Colonic mucosa (tissue), 4 donors: ENCODE data around the gene GLE1. TPM values are rescaled to one million over a fixed set of nuclear protein-coding genes. Genes with fewer than 3 reads are reported as not detected.

Experiments used
- DNase-seq: peaks from one replicate; pipeline ENCODE4 v3.0.0-alpha.2; 2020
- H3K27ac ChIP-seq: fragments of 200-600 bp; one replicate; pipeline ENCODE4 v1.8.0; 2021
- H3K27me3 ChIP-seq: fragments of 200-600 bp; one replicate; pipeline ENCODE4 v1.8.0; 2021
- H3K36me3 ChIP-seq: fragments of 200-600 bp; one replicate; pipeline ENCODE4 v1.8.0; 2021
- H3K4me1 ChIP-seq: fragments of 200-600 bp; one replicate; pipeline ENCODE4 v1.8.0; 2021; ENCODE audit warnings: mild to moderate bottlenecking
- H3K4me3 ChIP-seq: fragments of 200-600 bp; one replicate; pipeline ENCODE4 v1.8.0; 2021
- H3K9ac ChIP-seq, 2 donors: one replicate each; pipeline ENCODE4 v1.7.0; 2013; ENCODE audit warnings: control low read depth in 2 of 2, low read depth in 2 of 2, low read length in 2 of 2
- H3K9me3 ChIP-seq: fragments of 200-600 bp; one replicate; pipeline ENCODE4 v1.8.0; 2021
- CTCF ChIP-seq: fragments of 200-600 bp; IDR thresholded peaks from one replicate; pipeline ENCODE4 v1.8.0; 2022; ENCODE audit warnings: antibody characterized with exemption, mild to moderate bottlenecking
- intact Hi-C: fragments of 100-400 bp; cut with DNase I; formaldehyde crosslinking; loops from one replicate; pipeline ENCODE4 v1.14.1; 2022
- total RNA-seq, 2 donors: library from RNA; stranded (reverse); fragmentation: NEBNext Ultra II Directional in 1 of 2; extraction: Animal tissue kit (Norgen Biotek cat#: 25700) in 1 of 2; gene quantifications; one replicate each; pipeline ENCODE4 v1.2.1, GENCODE V29; 2021
- donor health status: healthy.
- donor health status: DM: no; HTN: no; CAD: no.
- donor health status: DM: no; HTN: no; CAD: no.

GLE1 gene
- total RNA-seq, 2 donors from 2014 or later = 30.7 to 44.5 TPM

GRCh38 chr9:128548876-128549275 is 44.4 kb downstream of the GLE1 start:
- H3K27me3 ChIP-seq = no peaks in the 10 kb centered on the region
- H3K4me1 ChIP-seq = no peaks in the 10 kb centered on the region
- H3K36me3 ChIP-seq = no peaks in the 10 kb centered on the region
- no peak for TF ChIP-seq CTCF
- no peak for DNase-seq
- no peak overlapping the region for H3K27ac ChIP-seq
- intact Hi-C loops = no loop called here
- H3K4me3 ChIP-seq = no peak overlapping the region
- no peaks in the 10 kb centered on the region for H3K9me3 ChIP-seq
- H3K9ac ChIP-seq = no peak overlapping the region

GRCh38 chr9:128550226-128550625 is 45.7 kb downstream of the GLE1 start:
- peak overlapping the region; percentile 84 for H3K27ac ChIP-seq
- intact Hi-C loops = no loop called here

GRCh38 chr9:128550770-128551656 is 46.5 kb downstream of the GLE1 start:
- Histone ChIP-seq H3K9ac (peak overlapping the region; percentile 16 to 30), H3K9me3 (no peaks in the 10 kb centered on the region), H3K36me3 (no peaks in the 10 kb centered on the region), H3K27ac (peak overlapping the region; percentile 84), H3K27me3 (no peaks in the 10 kb centered on the region), H3K4me1 (peaks cover 8% of the 10 kb centered on the region), H3K4me3 (no peak overlapping the region)
- no peak for TF ChIP-seq CTCF
- intact Hi-C loops = no loop called here
- DNase-seq = no peak

More at GRCh38 chr9:128550226-128550625, 45.7 kb downstream of the GLE1 start:
- no peak for DNase-seq
- Histone ChIP-seq H3K36me3 (no peaks in the 10 kb centered on the region), H3K27me3 (no peaks in the 10 kb centered on the region), H3K4me1 (peaks cover 8% of the 10 kb centered on the region), H3K9ac (no peak overlapping the region), H3K4me3 (no peak overlapping the region), H3K9me3 (no peaks in the 10 kb centered on the region)
- TF ChIP-seq CTCF = no peak

- intact Hi-C loops = no loop called here
- H3K27ac ChIP-seq = peak overlapping the region; percentile 84
- H3K36me3 ChIP-seq = no peaks in the 10 kb centered on the region
- no peaks in the 10 kb centered on the region for H3K27me3 ChIP-seq
- H3K4me1 ChIP-seq = peaks cover 10% of the 10 kb centered on the region
- no peaks in the 10 kb centered on the region for H3K9me3 ChIP-seq
- H3K9ac ChIP-seq = peak overlapping the region; percentile 30 to 76
- H3K4me3 ChIP-seq = peak overlapping the region; percentile 69
- TF ChIP-seq CTCF = no peak
- no peak for DNase-seq
These were observed 47.2 kb downstream of the GLE1 start for GRCh38 chr9:128551657-128552152.

GRCh38 chr9:128552153-128552743 is 47.7 kb downstream of the GLE1 start, which contains the start of gene SPTAN1:
Gene SPTAN1, plus strand, starts transcription at chr9:128552587. Its CDS starts 14,154 bp downstream, at chr9:128566741.
- Histone ChIP-seq H3K4me1 (peaks cover 12% of the 10 kb centered on the region), H3K27ac (peak within 1 kb of the TSS; percentile 87)
- intact Hi-C loops = no loop called here

More at GRCh38 chr9:128552153-128552743, 47.7 kb downstream of the GLE1 start, which contains the start of gene SPTAN1:
- Histone ChIP-seq H3K27me3 (no peaks in the 10 kb centered on the region), H3K9ac (peak within 1 kb of the TSS; percentile 96 to 97), H3K4me3 (peak within 1 kb of the TSS; percentile 69), H3K36me3 (no peaks in the 10 kb centered on the region), H3K9me3 (no peaks in the 10 kb centered on the region)
- no peak for TF ChIP-seq CTCF
- peak; percentile 92 for DNase-seq
